ENCODE measurements around the gene SCGB1D4. TPM values are rescaled to one million over a fixed set of nuclear protein-coding genes. Genes with fewer than 3 reads are reported as not detected.
"Not testable (repeated sequence)": the region's sequence is repeated elsewhere in the genome, so short reads cannot be mapped to it uniquely, and the experiment has no call there.

SCGB1D4 gene
- total RNA-seq, 2 donors from 2014 or later = not detected

DNA sequence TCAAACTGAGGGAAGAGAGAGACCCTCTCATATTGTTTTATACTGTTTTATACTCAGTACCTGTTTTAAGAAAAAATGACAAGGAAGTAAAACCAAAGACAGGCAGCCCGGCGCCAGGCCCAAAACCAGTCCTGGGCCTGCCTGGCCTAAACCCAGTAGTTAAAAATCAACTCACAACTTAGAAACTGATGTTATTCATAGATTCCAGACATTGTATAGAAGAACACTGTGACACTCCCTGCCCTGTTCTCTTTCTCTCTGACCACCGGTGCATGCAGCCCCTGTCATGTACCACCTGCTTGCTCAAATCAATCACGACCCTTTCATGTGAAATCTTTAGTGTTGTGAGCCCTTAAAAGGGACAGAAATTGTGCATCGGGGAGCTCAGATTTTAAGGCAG, 26.9 kb upstream of the SCGB1D4 start:
- not testable (repeated sequence) for ATAC-seq
- Mint-ChIP-seq H3K27ac (peak overlapping the region in 1 of 2 donors; percentile 40), H3K4me1 (ENCODE audit: low read depth in 2 of 2) (peaks cover 9 to 10% of the 10 kb centered on the region in 2 donors)

DNA sequence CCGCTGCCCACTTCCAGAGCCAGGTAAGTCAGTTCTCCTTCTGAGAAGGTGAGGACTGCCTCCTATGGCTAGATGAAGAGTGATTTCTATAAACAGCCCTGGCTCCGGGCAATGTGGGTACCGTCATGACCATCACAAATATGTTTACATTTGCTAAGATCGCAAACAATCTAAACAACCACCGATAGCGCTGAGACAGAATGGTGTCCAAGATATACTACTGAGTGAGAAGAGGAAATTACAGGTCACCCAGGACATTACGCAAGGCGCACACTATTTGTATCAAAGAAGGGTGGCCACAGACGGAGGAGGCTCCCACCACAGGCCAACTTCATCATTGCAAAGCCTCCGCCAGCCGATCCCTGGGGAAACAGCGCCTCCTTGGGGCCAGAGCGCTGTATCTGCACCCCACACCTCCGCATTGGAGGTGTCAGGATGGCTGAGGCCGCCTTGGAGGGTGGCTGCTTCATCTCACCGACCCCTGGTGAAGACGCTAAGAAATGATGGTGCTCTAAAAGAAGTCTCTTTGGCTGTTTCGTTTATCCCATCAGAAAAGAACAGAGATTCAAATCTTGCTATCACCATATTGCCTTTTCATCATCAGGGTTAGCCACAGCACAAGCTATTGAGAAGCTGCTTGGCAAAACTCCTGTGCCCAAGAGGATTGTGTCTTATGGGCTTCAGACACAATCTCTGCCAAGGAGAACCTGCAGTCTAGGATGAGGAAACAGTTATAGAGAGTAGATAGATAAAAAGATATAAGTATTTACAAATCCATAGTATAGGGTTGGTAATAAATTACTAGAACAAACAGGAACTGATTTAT, 26.1 kb upstream of the SCGB1D4 start:
- peaks cover 9 to 10% of the 10 kb centered on the region in 2 donors for H3K4me1 Mint-ChIP-seq (ENCODE audit: low read depth in 2 of 2)
- H3K4me3 Mint-ChIP-seq = no peak overlapping the region
- H3K9me3 Mint-ChIP-seq = no peaks in the 10 kb centered on the region
- H3K36me3 Mint-ChIP-seq = no peaks in the 10 kb centered on the region
- peaks cover 16 to 20% of the 10 kb centered on the region in 2 donors for H3K27me3 Mint-ChIP-seq
- peak; percentile 69 for DNase-seq (ENCODE audit: low spot score)
- H3K27ac Mint-ChIP-seq = no peak overlapping the region
- peak; percentile 81 to 87 for ATAC-seq

More for the DNA sequence above, 26.9 kb upstream of the SCGB1D4 start:
- not testable (repeated sequence) for H3K9me3 Mint-ChIP-seq; H3K36me3 Mint-ChIP-seq; DNase-seq (ENCODE audit: low spot score)
- H3K27me3 Mint-ChIP-seq = peaks cover 19 to 21% of the 10 kb centered on the region in 2 donors
- H3K4me3 Mint-ChIP-seq = peak overlapping the region; percentile 61

DNA sequence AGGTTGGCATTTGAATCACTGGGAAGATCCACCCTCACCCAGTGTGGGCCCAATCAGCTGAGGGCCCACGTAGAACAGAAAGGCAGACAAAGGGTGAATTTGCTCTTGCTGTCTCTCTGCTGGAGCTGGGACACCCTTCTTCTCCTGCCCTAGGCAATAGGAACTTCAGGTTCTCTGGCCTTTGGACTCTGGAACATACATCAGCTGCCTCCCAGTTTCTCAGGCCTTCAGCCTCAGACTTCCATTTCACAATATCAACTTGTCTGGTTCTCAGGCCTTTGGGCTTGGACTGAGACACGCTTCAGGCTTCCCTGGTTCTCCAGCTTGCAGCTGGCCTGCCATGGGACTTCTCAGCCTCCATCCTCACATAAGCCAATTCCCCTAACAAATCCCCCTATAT, 23.6 kb upstream of the SCGB1D4 start:
- DNase-seq (ENCODE audit: low spot score) (no peak), ATAC-seq (no peak)
- Mint-ChIP-seq H3K4me3 (no peak overlapping the region), H3K36me3 (no peaks in the 10 kb centered on the region), H3K9me3 (no peaks in the 10 kb centered on the region), H3K4me1 (ENCODE audit: low read depth in 2 of 2) (peaks cover 4 to 6% of the 10 kb centered on the region in 2 donors), H3K27ac (no peak overlapping the region), H3K27me3 (peaks cover 7 to 19% of the 10 kb centered on the region in 2 donors)

GRCh38 chr11:62315431-62315830, 16.6 kb upstream of the SCGB1D4 start:
- H3K4me1 Mint-ChIP-seq (ENCODE audit: low read depth in 2 of 2) = peaks cover 9 to 13% of the 10 kb centered on the region in 2 donors
- H3K27ac Mint-ChIP-seq = no peak overlapping the region
- no peak overlapping the region for H3K4me3 Mint-ChIP-seq
- H3K9me3 Mint-ChIP-seq = no peaks in the 10 kb centered on the region
- H3K27me3 Mint-ChIP-seq = peaks cover 14 to 19% of the 10 kb centered on the region in 2 donors
- ATAC-seq (no peak), DNase-seq (ENCODE audit: low spot score) (no peak)
- H3K36me3 Mint-ChIP-seq = no peaks in the 10 kb centered on the region

DNA sequence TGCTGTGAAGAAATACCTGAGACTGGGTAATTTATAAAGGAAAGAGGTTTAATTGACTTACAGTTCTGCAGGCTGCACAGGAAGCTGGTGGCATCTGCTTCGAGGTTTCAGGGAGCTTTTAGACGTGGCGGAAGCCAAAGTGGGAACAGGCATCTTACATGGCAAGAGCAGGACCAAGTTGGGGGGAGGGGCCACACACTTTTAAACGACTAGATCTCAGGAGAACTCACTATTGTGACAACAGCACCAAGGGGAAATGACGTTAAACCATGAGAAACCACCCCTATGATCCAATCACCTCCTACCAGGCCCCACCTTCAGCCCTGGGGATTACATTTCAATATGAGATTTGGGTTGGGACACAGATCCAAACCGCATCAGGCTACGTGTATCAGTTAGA, 11.1 kb upstream of the SCGB1D4 start:
- no peaks in the 10 kb centered on the region for H3K9me3 Mint-ChIP-seq
- H3K27me3 Mint-ChIP-seq = peaks cover 14 to 16% of the 10 kb centered on the region in 2 donors
- no peaks in the 10 kb centered on the region for H3K36me3 Mint-ChIP-seq
- no peak for ATAC-seq
- H3K27ac Mint-ChIP-seq = no peak overlapping the region
- DNase-seq (ENCODE audit: low spot score) = no peak
- no peak overlapping the region for H3K4me3 Mint-ChIP-seq
- peaks cover 9 to 13% of the 10 kb centered on the region in 2 donors for H3K4me1 Mint-ChIP-seq (ENCODE audit: low read depth in 2 of 2)

DNA sequence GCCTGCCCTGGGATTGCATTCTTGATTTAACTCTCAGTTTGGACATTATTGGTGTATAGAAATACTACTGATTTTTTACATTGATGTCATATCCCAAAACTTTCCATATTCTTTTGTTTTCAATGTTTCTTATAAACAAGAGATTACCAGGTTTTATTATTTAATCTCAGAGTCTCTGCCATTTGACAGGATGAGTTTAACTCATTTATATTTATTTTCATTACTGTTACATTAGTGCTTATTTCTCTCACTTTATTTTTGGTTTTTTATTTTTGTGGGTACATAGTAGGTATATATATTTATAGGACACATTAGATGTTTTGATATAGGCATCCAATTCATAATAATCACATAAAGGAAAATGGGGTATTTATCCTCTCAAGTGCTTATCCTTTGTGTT, 9.1 kb upstream of the SCGB1D4 start:
- Mint-ChIP-seq H3K27ac (no peak overlapping the region), H3K9me3 (no peaks in the 10 kb centered on the region), H3K4me3 (no peak overlapping the region), H3K4me1 (ENCODE audit: low read depth in 2 of 2) (peaks cover 9 to 13% of the 10 kb centered on the region in 2 donors), H3K27me3 (peaks cover 8 to 16% of the 10 kb centered on the region in 2 donors), H3K36me3 (no peaks in the 10 kb centered on the region)
- ATAC-seq (no peak), DNase-seq (ENCODE audit: low spot score) (no peak)

- ATAC-seq = no peak
- Mint-ChIP-seq H3K9me3 (no peaks in the 10 kb centered on the region), H3K27me3 (peaks cover 17 to 30% of the 10 kb centered on the region in 2 donors), H3K4me3 (no peak overlapping the region), H3K36me3 (no peaks in the 10 kb centered on the region), H3K4me1 (ENCODE audit: low read depth in 2 of 2) (peaks cover 1 to 2% of the 10 kb centered on the region in 2 donors), H3K27ac (no peak overlapping the region)
- DNase-seq (ENCODE audit: low spot score) = no peak
Measured at GRCh38 chr11:62306227-62306626, 7.4 kb upstream of the SCGB1D4 start.

- peak; percentile 28 to 56 for ATAC-seq
- no peaks in the 10 kb centered on the region for H3K9me3 Mint-ChIP-seq
Measured at GRCh38 chr11:62295504-62295903, 3.4 kb downstream of the SCGB1D4 start.

DNA sequence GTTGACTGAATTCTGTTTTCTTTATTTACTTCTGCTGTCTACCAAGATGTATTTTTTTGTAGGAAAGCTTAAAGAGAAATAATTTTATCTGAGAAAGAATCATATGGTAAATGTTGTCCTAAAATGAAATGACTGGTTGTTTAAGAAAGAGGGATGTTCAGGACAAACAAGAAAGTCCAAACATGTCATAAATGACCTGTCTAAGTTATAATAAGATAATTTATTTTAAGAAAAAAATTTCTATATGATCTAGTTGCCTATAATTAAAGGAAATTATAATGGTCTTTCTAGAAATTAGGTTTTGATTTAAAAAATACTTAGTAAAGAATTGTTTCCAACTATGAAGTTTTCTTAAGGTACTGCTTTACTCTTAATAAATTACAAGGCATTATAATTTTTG, 18.4 kb downstream of the SCGB1D4 start:
- no peaks in the 10 kb centered on the region for H3K4me1 Mint-ChIP-seq (ENCODE audit: low read depth in 2 of 2)
- no peak overlapping the region for H3K27ac Mint-ChIP-seq
- H3K27me3 Mint-ChIP-seq = peaks cover 4 to 11% of the 10 kb centered on the region in 2 donors
- H3K9me3 Mint-ChIP-seq = no peaks in the 10 kb centered on the region
- DNase-seq (ENCODE audit: low spot score) = no peak
- no peaks in the 10 kb centered on the region for H3K36me3 Mint-ChIP-seq
- no peak for ATAC-seq
- no peak overlapping the region for H3K4me3 Mint-ChIP-seq

More at GRCh38 chr11:62295504-62295903, 3.4 kb downstream of the SCGB1D4 start:
- Mint-ChIP-seq H3K4me1 (ENCODE audit: low read depth in 2 of 2) (no peaks in the 10 kb centered on the region), H3K4me3 (no peak overlapping the region), H3K36me3 (no peaks in the 10 kb centered on the region), H3K27ac (no peak overlapping the region), H3K27me3 (peaks cover 12 to 29% of the 10 kb centered on the region in 2 donors)
- DNase-seq (ENCODE audit: low spot score) = no peak

DNA sequence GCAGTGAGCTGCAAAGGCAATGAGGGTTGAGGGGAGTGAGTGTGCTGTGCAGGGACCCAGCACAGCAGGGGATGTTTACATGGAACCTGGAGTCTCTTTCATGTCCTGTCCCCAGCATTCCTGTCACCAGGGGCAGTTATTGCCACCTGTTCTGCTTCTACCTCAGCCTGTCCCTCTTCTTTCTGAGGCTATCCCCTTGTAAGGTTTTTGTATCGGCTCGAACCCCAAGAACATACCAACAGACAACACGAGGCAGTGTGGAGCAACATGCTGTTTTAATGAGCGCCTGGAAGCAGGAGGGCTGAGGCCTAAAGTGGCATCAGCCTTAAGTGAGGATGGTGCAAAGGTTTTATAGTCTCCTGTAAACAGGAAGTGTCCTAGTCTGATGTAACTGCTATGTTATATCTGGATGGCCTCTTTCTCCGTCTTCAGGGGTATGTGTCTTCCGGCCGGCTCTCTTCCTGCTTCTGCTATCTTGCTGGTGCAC, 25.0 kb downstream of the SCGB1D4 start:
- no peaks in the 10 kb centered on the region for H3K36me3 Mint-ChIP-seq
- no peak overlapping the region for H3K27ac Mint-ChIP-seq
- DNase-seq (ENCODE audit: low spot score) (no peak), ATAC-seq (no peak)
- H3K4me3 Mint-ChIP-seq = no peak overlapping the region
- H3K4me1 Mint-ChIP-seq (ENCODE audit: low read depth in 2 of 2) = no peaks in the 10 kb centered on the region
- H3K27me3 Mint-ChIP-seq = peaks cover 8 to 11% of the 10 kb centered on the region in 2 donors
- H3K9me3 Mint-ChIP-seq = no peaks in the 10 kb centered on the region

- H3K27me3 Mint-ChIP-seq = peaks cover 10 to 16% of the 10 kb centered on the region in 2 donors
- no peaks in the 10 kb centered on the region for H3K4me1 Mint-ChIP-seq (ENCODE audit: low read depth in 2 of 2)
- DNase-seq (ENCODE audit: low spot score) (no peak), ATAC-seq (no peak)
- H3K4me3 Mint-ChIP-seq = no peak overlapping the region
- H3K9me3 Mint-ChIP-seq = no peaks in the 10 kb centered on the region
- no peaks in the 10 kb centered on the region for H3K36me3 Mint-ChIP-seq
- no peak overlapping the region for H3K27ac Mint-ChIP-seq
Measured at GRCh38 chr11:62273284-62273683, 25.6 kb downstream of the SCGB1D4 start.

GRCh38 chr11:62269654-62270278, 29.1 kb downstream of the SCGB1D4 start, which contains the start of gene SCGB2A2:
TSS of gene SCGB2A2 (plus strand) at chr11:62270158. CDS start at chr11:62270217, 59 bp downstream.
- DNase-seq (ENCODE audit: low spot score) (no peak), ATAC-seq (no peak)
- Mint-ChIP-seq H3K36me3 (no peaks in the 10 kb centered on the region), H3K27me3 (peaks cover 12 to 16% of the 10 kb centered on the region in 2 donors), H3K4me3 (no peak within 1 kb of the TSS), H3K4me1 (ENCODE audit: low read depth in 2 of 2) (no peaks in the 10 kb centered on the region), H3K27ac (no peak within 1 kb of the TSS), H3K9me3 (no peaks in the 10 kb centered on the region)

- no peak overlapping the region for H3K4me3 Mint-ChIP-seq
- ATAC-seq = no peak
- peaks cover 0 to 6% of the 10 kb centered on the region in 2 donors for H3K4me1 Mint-ChIP-seq (ENCODE audit: low read depth in 2 of 2)
- no peak for DNase-seq (ENCODE audit: low spot score)
- peaks cover 18 to 22% of the 10 kb centered on the region in 2 donors for H3K27me3 Mint-ChIP-seq
- no peaks in the 10 kb centered on the region for H3K9me3 Mint-ChIP-seq
- H3K36me3 Mint-ChIP-seq = no peaks in the 10 kb centered on the region
- no peak overlapping the region for H3K27ac Mint-ChIP-seq
Measured at GRCh38 chr11:62267576-62267975, 31.3 kb downstream of the SCGB1D4 start.

GRCh38 chr11:62267050-62267449, 31.8 kb downstream of the SCGB1D4 start:
- no peak for DNase-seq (ENCODE audit: low spot score)
- no peak for ATAC-seq
- no peak overlapping the region for H3K27ac Mint-ChIP-seq
- H3K9me3 Mint-ChIP-seq = no peaks in the 10 kb centered on the region
- H3K27me3 Mint-ChIP-seq = peaks cover 17 to 22% of the 10 kb centered on the region in 2 donors
- H3K4me1 Mint-ChIP-seq (ENCODE audit: low read depth in 2 of 2) = peaks cover 0 to 6% of the 10 kb centered on the region in 2 donors
- H3K36me3 Mint-ChIP-seq = no peaks in the 10 kb centered on the region
- no peak overlapping the region for H3K4me3 Mint-ChIP-seq

All from natural killer cell treated with Interleukin-12 subunit alpha and Interleukin-12 subunit beta and Interleukin-15 and Interleukin-18, amount 100 ng/mL, for 72 hours (primary cell).